ENCODE measurements around the gene KRTAP10-12. TPM values are rescaled to one million over a fixed set of nuclear protein-coding genes. Genes with fewer than 3 reads are reported as not detected.

KRTAP10-12 gene
- total RNA-seq, 1 experiment from 2014 or later = not detected

DNA sequence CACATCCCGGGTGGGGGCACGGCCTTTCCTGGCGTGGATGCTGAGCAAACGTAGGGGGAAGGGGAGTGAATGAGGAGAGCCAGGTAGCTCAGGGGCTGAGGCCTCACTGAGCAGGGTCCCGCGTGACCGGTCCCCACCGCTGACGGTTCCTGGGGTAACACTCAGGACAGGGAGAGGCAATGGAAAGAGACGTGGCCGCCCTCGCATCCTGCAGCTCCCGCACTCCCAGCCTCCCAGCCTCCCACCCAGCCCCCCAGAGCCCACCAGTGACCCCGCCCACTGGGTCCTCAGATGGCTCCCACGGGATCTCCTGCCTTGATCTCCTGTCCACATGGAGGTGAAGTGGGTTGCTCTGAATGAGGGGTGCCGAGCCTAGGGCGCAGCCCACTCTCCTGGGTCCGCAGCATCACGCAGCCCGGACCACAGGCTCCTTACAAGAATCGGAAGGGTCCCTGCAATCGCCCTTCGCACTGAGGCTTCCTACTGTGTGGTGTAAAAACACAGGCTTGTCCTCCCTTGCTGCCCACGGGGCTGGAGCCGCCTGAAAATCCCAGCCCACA lies 12.0 kb downstream of the KRTAP10-12 start:
- BruUV-seq (replicated peaks) = no TSS peak
- no peak overlapping the region for H3K9ac ChIP-seq (ENCODE audit: low read length)
- H3K27me3 ChIP-seq (ENCODE audit: insufficient read depth, low read length) = peaks cover 25% of the 10 kb centered on the region; the same call in 1 of the 2 replicates
- DNase-seq (ENCODE audit: low read depth, low spot score) (no peak), ATAC-seq (no peak)
- H3K4me3 ChIP-seq (replicated peaks in 1 of 2; ENCODE audit: low read depth in 1 of 2, low read length in 2 of 2) = no peak overlapping the region
- H3K27ac ChIP-seq (ENCODE audit: low read depth, low read length) = no peak overlapping the region
- intact Hi-C loops (cut with micrococcal nuclease) = no loop called here
- no peaks in the 10 kb centered on the region for H3K79me2 ChIP-seq (ENCODE audit: insufficient read depth, low read length)
- ChIA-PET RAD21 (ENCODE audit: low non-redundant PET in 1 of 2, low total read pairs in 2 of 2, uncharacterized antibody in 2 of 2, unreplicated experiment in 2 of 2) (no interaction called here), CTCF (no interaction called here), POLR2A (no interaction called here)
- TF ChIP-seq, protein P1, sequence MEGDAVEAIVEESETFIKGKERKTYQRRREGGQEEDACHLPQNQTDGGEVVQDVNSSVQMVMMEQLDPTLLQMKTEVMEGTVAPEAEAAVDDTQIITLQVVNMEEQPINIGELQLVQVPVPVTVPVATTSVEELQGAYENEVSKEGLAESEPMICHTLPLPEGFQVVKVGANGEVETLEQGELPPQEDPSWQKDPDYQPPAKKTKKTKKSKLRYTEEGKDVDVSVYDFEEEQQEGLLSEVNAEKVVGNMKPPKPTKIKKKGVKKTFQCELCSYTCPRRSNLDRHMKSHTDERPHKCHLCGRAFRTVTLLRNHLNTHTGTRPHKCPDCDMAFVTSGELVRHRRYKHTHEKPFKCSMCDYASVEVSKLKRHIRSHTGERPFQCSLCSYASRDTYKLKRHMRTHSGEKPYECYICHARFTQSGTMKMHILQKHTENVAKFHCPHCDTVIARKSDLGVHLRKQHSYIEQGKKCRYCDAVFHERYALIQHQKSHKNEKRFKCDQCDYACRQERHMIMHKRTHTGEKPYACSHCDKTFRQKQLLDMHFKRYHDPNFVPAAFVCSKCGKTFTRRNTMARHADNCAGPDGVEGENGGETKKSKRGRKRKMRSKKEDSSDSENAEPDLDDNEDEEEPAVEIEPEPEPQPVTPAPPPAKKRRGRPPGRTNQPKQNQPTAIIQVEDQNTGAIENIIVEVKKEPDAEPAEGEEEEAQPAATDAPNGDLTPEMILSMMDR (IDR thresholded peaks at IDR 0.05 in 2 of 3, conservative IDR thresholded peaks at IDR 0.05 in 1 of 3; ENCODE audit: borderline replicate concordance in 1 of 3, insufficient read depth in 1 of 3, low read depth in 2 of 3, low read length in 2 of 3) = no peak
- H3K4me2 ChIP-seq (ENCODE audit: low read length) = no peak overlapping the region
- H3K9me3 ChIP-seq (ENCODE audit: control insufficient read depth in 1 of 2, insufficient read depth in 1 of 2, low read depth in 1 of 2, low read length in 2 of 2) = no peaks in the 10 kb centered on the region
- H3K9me2 ChIP-seq (ENCODE audit: insufficient read depth) = no peaks in the 10 kb centered on the region
- no peaks in the 10 kb centered on the region for H3K36me3 ChIP-seq (ENCODE audit: control insufficient read depth in 1 of 2, insufficient read depth in 2 of 2, low read length in 2 of 2)
- H2AFZ ChIP-seq (ENCODE audit: low read depth, low read length, poor library complexity, severe bottlenecking) = no peak overlapping the region
- no peaks in the 10 kb centered on the region for H4K20me1 ChIP-seq (ENCODE audit: insufficient read depth)
- peaks cover 0 to 6% of the 10 kb centered on the region in 2 experiments; a peak in 1 of 4 replicates for H3K4me1 ChIP-seq (ENCODE audit: control insufficient read depth in 1 of 2, insufficient read depth in 2 of 2, low read length in 2 of 2)

DNA sequence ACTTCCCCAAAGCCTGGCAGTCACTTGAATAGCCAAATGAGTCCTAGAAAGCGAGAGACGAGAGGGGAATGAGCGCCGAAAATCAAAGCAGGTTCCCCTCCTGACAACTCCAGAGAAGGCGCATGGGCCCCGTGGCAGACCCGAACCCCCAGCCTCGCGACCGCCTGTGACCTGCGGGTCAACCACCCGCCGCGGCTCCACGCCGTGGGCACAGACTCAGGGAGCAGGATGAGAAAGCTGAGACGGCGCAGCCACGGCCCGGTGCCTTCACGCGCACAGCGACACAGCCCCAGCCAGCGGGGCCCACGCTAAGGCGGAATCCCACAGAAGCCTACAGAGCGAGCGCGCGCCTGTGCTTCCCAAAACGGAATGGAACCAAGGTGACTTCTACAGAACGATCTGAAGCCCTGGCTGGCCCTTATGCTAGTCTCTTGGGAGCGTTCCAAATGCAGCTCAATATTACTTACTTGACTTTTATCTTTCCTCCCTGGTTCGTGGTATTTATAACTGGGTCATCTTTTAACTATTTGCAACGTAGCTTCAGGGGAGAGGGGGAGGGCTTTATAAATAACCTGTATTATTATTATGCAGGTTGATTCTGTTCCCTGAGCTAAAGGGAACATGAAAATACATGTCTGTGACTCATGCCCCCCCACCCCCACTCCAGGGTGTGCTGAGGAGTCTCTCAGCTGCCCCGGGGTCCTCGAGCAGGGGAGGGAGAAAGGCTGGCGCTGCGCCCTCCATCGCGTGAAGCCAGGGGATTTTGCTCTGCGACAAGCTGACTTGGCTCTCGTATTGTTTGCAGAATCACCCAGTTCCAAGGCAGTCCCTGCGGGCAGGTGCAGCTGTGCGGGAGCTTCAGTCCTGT lies 12.7 kb downstream of the KRTAP10-12 start:
- H3K9me3 ChIP-seq (ENCODE audit: control insufficient read depth in 1 of 2, insufficient read depth in 1 of 2, low read depth in 1 of 2, low read length in 2 of 2) = no peaks in the 10 kb centered on the region
- no peaks in the 10 kb centered on the region for H3K36me3 ChIP-seq (ENCODE audit: control insufficient read depth in 1 of 2, insufficient read depth in 2 of 2, low read length in 2 of 2)
- H2AFZ ChIP-seq (ENCODE audit: low read depth, low read length, poor library complexity, severe bottlenecking) = no peak overlapping the region
- no peak overlapping the region for H3K4me3 ChIP-seq (replicated peaks in 1 of 2; ENCODE audit: low read depth in 1 of 2, low read length in 2 of 2)
- H3K9me2 ChIP-seq (ENCODE audit: insufficient read depth) = no peaks in the 10 kb centered on the region
- CTCF ChIA-PET = no interaction called here
- no peak overlapping the region for H3K9ac ChIP-seq (ENCODE audit: low read length)
- intact Hi-C loops (cut with micrococcal nuclease) = no loop called here
- POLR2A ChIA-PET = no interaction called here
- no peak for TF ChIP-seq CEBPB (IDR thresholded peaks at IDR 0.05; ENCODE audit: low read depth)
- no peak for TF ChIP-seq POLR2A (IDR thresholded peaks at IDR 0.05; ENCODE audit: borderline replicate concordance, extremely low read depth, insufficient read depth, insufficient read length)
- no peak for TF ChIP-seq EGR1 (IDR thresholded peaks at IDR 0.05; ENCODE audit: low read depth)
- TF ChIP-seq CBX3 (IDR thresholded peaks at IDR 0.05; ENCODE audit: low read depth) = no peak
- no peak for TF ChIP-seq SP1 (IDR thresholded peaks at IDR 0.05; ENCODE audit: low read depth)
- TF ChIP-seq EZH2phosphoT487 (IDR thresholded peaks at IDR 0.05; ENCODE audit: borderline replicate concordance) = no peak
- no peak overlapping the region for H3K27ac ChIP-seq (ENCODE audit: low read depth, low read length)
- H3K4me2 ChIP-seq (ENCODE audit: low read length) = no peak overlapping the region
- no TSS peak for BruUV-seq (replicated peaks)
- H3K4me1 ChIP-seq (ENCODE audit: control insufficient read depth in 1 of 2, insufficient read depth in 2 of 2, low read length in 2 of 2) = peaks cover 0 to 6% of the 10 kb centered on the region in 2 experiments; a peak in 1 of 4 replicates
- H4K20me1 ChIP-seq (ENCODE audit: insufficient read depth) = no peaks in the 10 kb centered on the region
- ATAC-seq = no peak
- RAD21 ChIA-PET (ENCODE audit: low non-redundant PET in 1 of 2, low total read pairs in 2 of 2, uncharacterized antibody in 2 of 2, unreplicated experiment in 2 of 2) = no interaction called here
- H3K79me2 ChIP-seq (ENCODE audit: insufficient read depth, low read length) = no peaks in the 10 kb centered on the region
- no peak for DNase-seq (ENCODE audit: low read depth, low spot score)
- H3K27me3 ChIP-seq (ENCODE audit: insufficient read depth, low read length) = peaks cover 25% of the 10 kb centered on the region; the same call in 1 of the 2 replicates
